ENCODE measurements around the gene FOXL3. TPM values are rescaled to one million over a fixed set of nuclear protein-coding genes. Genes with fewer than 3 reads are reported as not detected.

The FOXL3 gene
- total and polyA plus RNA-seq, 11 donors = not detected

DNA sequence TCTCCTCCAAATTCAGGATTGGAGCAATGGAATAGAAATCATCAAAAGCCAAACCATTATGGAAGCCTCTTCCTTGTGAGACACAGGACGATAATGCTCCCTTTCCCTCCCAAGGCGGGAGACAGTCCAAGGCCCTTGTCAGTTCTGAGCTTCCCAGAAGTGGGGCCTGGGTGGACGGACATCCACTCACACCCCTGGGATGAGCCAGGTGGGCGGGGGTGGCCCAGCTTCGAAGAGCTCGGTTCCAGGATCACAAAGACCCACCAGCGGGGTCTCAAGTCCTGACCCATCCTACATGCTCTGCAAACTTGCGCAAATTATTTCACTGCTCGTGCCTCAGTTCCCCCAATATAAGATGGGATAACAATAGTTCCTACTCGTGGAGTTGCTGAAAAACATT lies 10.1 kb upstream of the FOXL3 start:
- no peak overlapping the region for H3K27ac ChIP-seq
- WGBS, 4 donors = 81 to 85% (median 83%) methylated on average over 10 of the region's 10 CpGs
- H3K36me3 ChIP-seq = no peaks in the 10 kb centered on the region
- no peak for ATAC-seq
- intact Hi-C loops (cut with DNase I) = no loop called here
- H3K9me3 ChIP-seq = peaks cover 0 to 8% (median 0%) of the 10 kb centered on the region in 12 donors
- H3K4me3 ChIP-seq = no peak overlapping the region
- peak in 3 of 5 donors; percentile 1 to 14 (median 5) for DNase-seq
- peaks cover 0 to 10% (median 0%) of the 10 kb centered on the region in 9 donors for H3K27me3 ChIP-seq
- TF ChIP-seq, protein P1, sequence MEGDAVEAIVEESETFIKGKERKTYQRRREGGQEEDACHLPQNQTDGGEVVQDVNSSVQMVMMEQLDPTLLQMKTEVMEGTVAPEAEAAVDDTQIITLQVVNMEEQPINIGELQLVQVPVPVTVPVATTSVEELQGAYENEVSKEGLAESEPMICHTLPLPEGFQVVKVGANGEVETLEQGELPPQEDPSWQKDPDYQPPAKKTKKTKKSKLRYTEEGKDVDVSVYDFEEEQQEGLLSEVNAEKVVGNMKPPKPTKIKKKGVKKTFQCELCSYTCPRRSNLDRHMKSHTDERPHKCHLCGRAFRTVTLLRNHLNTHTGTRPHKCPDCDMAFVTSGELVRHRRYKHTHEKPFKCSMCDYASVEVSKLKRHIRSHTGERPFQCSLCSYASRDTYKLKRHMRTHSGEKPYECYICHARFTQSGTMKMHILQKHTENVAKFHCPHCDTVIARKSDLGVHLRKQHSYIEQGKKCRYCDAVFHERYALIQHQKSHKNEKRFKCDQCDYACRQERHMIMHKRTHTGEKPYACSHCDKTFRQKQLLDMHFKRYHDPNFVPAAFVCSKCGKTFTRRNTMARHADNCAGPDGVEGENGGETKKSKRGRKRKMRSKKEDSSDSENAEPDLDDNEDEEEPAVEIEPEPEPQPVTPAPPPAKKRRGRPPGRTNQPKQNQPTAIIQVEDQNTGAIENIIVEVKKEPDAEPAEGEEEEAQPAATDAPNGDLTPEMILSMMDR (IDR thresholded peaks at IDR 0.05) = no peak
- TF ChIP-seq POLR2A (IDR thresholded peaks at IDR 0.05) = no peak
- no peaks in the 10 kb centered on the region for H3K4me1 ChIP-seq

DNA sequence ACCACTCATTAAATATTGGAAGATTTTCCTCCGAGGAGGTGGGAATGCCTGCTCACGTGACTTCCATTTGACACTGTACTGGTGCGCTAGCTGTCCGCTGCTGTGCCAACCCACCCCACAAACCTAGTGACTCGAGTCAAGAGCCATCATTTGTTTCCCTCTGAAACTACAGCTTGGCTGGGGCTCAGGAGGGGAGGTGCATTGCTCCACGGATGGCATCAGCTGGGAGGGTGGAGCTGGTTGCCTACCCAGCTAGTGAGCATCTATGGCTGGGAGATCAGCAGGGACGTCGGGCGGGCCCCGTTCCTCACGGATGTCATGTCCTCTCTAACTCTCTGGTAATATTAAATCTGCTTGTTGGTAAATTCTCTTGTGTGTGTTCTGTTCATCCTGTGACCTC lies 9.5 kb upstream of the FOXL3 start:
- no peak for ATAC-seq
- no peak for TF ChIP-seq POLR2A (IDR thresholded peaks at IDR 0.05)
- TF ChIP-seq, protein P1 (IDR thresholded peaks at IDR 0.05) = no peak
- DNase-seq = peak in 3 of 5 donors; percentile 5 to 29 (median 5)
- Histone ChIP-seq H3K27ac (no peak overlapping the region), H3K9me3 (peaks cover 0 to 8% (median 0%) of the 10 kb centered on the region in 12 donors), H3K36me3 (no peaks in the 10 kb centered on the region), H3K4me3 (no peak overlapping the region), H3K4me1 (no peaks in the 10 kb centered on the region), H3K27me3 (peaks cover 0 to 10% (median 0%) of the 10 kb centered on the region in 9 donors)
- 77 to 83% (median 79%) methylated on average over 11 of the region's 11 CpGs for WGBS, 4 donors
- intact Hi-C loops (cut with DNase I) = no loop called here

DNA sequence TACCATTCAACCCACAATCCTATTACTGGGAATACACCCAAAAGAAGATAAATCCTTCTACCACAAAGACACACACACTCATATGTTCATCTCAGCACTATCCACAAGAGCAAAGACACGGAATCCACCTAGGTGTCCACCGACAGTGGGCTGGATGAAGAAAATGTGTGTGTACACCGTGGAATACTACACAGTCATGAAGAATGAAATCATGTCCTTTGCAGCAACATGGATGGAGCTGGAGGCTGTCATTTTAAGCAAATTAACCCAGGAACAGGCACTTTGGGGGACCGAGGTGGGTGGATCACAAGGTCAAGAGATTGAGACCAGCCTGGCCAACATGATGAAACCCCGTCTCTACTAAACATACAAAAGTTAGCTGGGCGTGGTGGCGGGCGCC lies 8.3 kb upstream of the FOXL3 start:
- Histone ChIP-seq H3K9me3 (peaks cover 0 to 7% (median 0%) of the 10 kb centered on the region in 12 donors), H3K27ac (no peak overlapping the region), H3K27me3 (peaks cover 0 to 22% (median 0%) of the 10 kb centered on the region in 9 donors), H3K4me1 (no peaks in the 10 kb centered on the region), H3K4me3 (no peak overlapping the region), H3K36me3 (no peaks in the 10 kb centered on the region)
- intact Hi-C loops (cut with DNase I) = no loop called here
- DNase-seq (peak in 1 of 5 donors; percentile 1), ATAC-seq (no peak)
- TF ChIP-seq, protein P1 (IDR thresholded peaks at IDR 0.05) = no peak
- TF ChIP-seq POLR2A (IDR thresholded peaks at IDR 0.05) = no peak
- WGBS, 4 donors = 89 to 93% (median 90%) methylated on average over 8 of the region's 8 CpGs

DNA sequence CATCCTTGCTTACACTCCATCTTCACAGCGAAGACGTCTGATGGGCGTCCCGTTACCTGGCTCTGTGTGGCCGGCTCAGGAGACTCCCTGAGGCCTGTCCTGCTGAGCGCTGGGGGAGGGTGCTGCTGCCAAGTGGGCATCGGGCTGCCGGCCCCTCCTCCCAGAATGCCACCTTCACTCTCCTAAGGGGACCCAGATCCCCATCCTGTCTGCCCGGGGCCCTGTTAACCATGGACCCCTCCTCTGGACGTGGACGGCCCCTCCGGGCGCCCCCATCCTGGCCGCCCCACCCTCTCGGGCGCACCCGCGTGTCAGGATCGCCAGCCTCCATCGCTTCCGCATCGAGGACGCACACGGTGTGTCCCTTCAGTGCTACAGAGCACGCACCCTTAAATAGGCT lies 7.3 kb upstream of the FOXL3 start:
- peak in 2 of 5 donors; percentile 1 to 6 for DNase-seq
- Histone ChIP-seq H3K36me3 (no peaks in the 10 kb centered on the region), H3K4me3 (no peak overlapping the region), H3K27me3 (peaks cover 0 to 22% (median 0%) of the 10 kb centered on the region in 9 donors), H3K27ac (no peak overlapping the region), H3K9me3 (no peaks in the 10 kb centered on the region), H3K4me1 (no peaks in the 10 kb centered on the region)
- ATAC-seq = no peak
- intact Hi-C loops (cut with DNase I) = no loop called here
- no peak for TF ChIP-seq POLR2A (IDR thresholded peaks at IDR 0.05)
- TF ChIP-seq, protein P1 (IDR thresholded peaks at IDR 0.05) = no peak
- WGBS, 4 donors = 92 to 96% (median 93%) methylated on average over 25 of the region's 25 CpGs
